ENCODE measurements around the gene TOLLIP.

TOLLIP gene

DNA sequence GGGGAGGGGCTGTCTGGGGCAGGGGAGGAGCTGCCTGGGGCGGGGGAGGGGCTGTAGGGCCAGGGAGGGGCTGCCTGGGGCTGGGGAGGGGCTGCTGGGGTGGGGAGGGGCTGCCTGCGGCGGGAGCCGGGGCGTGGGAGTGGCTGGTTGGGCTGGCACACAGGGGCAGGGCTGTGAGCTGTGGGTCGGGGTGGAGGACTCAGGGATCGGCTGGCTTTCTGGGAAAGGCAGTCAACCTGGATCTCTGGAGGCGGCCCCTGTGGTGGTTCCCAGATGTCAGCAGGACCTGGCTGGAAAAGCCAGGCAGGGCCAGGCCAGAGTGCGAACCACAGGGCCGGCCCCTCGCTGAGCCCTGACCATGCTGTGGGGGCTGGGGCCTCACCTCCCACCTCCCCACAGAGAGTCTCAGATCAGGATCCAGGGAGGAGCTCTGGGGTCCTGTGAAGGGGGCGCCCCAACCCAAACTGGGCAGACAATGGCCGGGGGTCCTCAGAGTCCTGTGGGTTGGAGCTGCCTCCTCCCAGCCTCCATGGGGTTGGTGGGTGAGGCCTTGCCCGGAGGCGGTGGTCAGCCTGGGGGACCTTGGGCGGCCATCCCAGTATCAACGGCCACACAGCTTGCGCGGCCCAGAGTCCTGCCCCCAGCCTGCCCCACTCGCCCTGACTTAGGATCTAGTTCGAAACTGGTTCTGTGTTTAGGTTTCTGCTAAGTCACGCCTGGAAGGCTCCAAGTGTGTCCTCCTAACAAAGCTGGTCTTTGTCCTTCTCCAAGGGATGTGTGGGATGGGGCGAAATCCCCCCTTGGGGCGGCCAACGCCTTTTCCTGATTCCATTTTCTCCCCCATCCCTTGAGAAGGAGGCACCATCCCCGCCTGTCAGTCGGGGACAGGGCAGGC lies 84.7 kb downstream of the TOLLIP start:
- DNase-seq (ENCODE audit: low read depth): no peak
- peaks cover 17% of the 10 kb centered on the region for H3K27me3 ChIP-seq (replicated peaks; ENCODE audit: control insufficient read depth, insufficient read depth, low read length)

More for the DNA sequence above, 84.7 kb downstream of the TOLLIP start:
- H3K9ac ChIP-seq (ENCODE audit: low read length): no peak overlapping the region
- no peaks in the 10 kb centered on the region for H3K36me3 ChIP-seq (ENCODE audit: control insufficient read depth, insufficient read depth, low read length, severe bottlenecking)
- H3K9me3 ChIP-seq (ENCODE audit: control insufficient read depth, low read length): no peaks in the 10 kb centered on the region
- no peaks in the 10 kb centered on the region for H3K4me1 ChIP-seq (ENCODE audit: control insufficient read depth, insufficient read depth, low read length)
- H3K4me3 ChIP-seq (ENCODE audit: low read length): no peak overlapping the region
